KOPT-K1 (cell line): ENCODE data around the gene NUCB2.

Experiments
- H3K27ac ChIP-seq: fragments of 200-600 bp; sonication (generic); 2 replicates; pipeline ENCODE4 v1.5.1; 2016; ENCODE audit warnings: antibody characterized with exemption, mild to moderate bottlenecking, low read depth, low read length; ENCODE audit not compliant: poor library complexity, severe bottlenecking
- H3K36me3 ChIP-seq: fragments of 200-600 bp; sonication (generic); 2 replicates; pipeline ENCODE4 v1.5.1; 2017; ENCODE audit warnings: antibody characterized with exemption, mild to moderate bottlenecking, low read length, moderate library complexity; ENCODE audit not compliant: insufficient read depth
- H3K9me3 ChIP-seq: fragments of 200-600 bp; sonication (generic); 2 replicates; pipeline ENCODE4 v1.5.1; 2017; ENCODE audit warnings: antibody characterized with exemption, low read length, mild to moderate bottlenecking; ENCODE audit not compliant: insufficient read depth, poor library complexity, severe bottlenecking

Gene NUCB2

GRCh38 chr11:17287058-17287457 is 10.5 kb downstream of the NUCB2 start:
- no peak overlapping the region for H3K27ac ChIP-seq
- peaks cover 98% of the 10 kb centered on the region for H3K36me3 ChIP-seq
- H3K9me3 ChIP-seq: no peaks in the 10 kb centered on the region

GRCh38 chr11:17291710-17292109 is 15.2 kb downstream of the NUCB2 start:
- H3K27ac ChIP-seq: no peak overlapping the region
- H3K9me3 ChIP-seq: no peaks in the 10 kb centered on the region
- peaks cover 100% of the 10 kb centered on the region for H3K36me3 ChIP-seq

GRCh38 chr11:17293311-17293710 is 16.8 kb downstream of the NUCB2 start:
- Histone ChIP-seq H3K36me3 (peaks cover 100% of the 10 kb centered on the region), H3K27ac (no peak overlapping the region), H3K9me3 (no peaks in the 10 kb centered on the region)

GRCh38 chr11:17294033-17294432 is 17.5 kb downstream of the NUCB2 start:
- Histone ChIP-seq H3K9me3 (no peaks in the 10 kb centered on the region), H3K36me3 (peaks cover 100% of the 10 kb centered on the region), H3K27ac (no peak overlapping the region)

GRCh38 chr11:17296852-17297559 is 20.5 kb downstream of the NUCB2 start:
- no peak overlapping the region for H3K27ac ChIP-seq
- H3K36me3 ChIP-seq: peaks cover 100% of the 10 kb centered on the region

GRCh38 chr11:17298302-17298701 is 21.8 kb downstream of the NUCB2 start:
- no peak overlapping the region for H3K27ac ChIP-seq
- H3K36me3 ChIP-seq: peaks cover 100% of the 10 kb centered on the region
- no peaks in the 10 kb centered on the region for H3K9me3 ChIP-seq

More at GRCh38 chr11:17296852-17297559, 20.5 kb downstream of the NUCB2 start:
- H3K9me3 ChIP-seq: no peaks in the 10 kb centered on the region

- Histone ChIP-seq H3K27ac (no peak overlapping the region), H3K36me3 (peaks cover 100% of the 10 kb centered on the region), H3K9me3 (no peaks in the 10 kb centered on the region)
Measured at GRCh38 chr11:17300372-17300771, 23.8 kb downstream of the NUCB2 start.

- Histone ChIP-seq H3K27ac (no peak overlapping the region), H3K9me3 (no peaks in the 10 kb centered on the region), H3K36me3 (peaks cover 100% of the 10 kb centered on the region)
Measured at GRCh38 chr11:17313349-17314231, 37.1 kb downstream of the NUCB2 start.

GRCh38 chr11:17314232-17314547 is 37.7 kb downstream of the NUCB2 start:
- no peak overlapping the region for H3K27ac ChIP-seq
- no peaks in the 10 kb centered on the region for H3K9me3 ChIP-seq
- peaks cover 100% of the 10 kb centered on the region for H3K36me3 ChIP-seq

GRCh38 chr11:17314904-17315426 is 38.4 kb downstream of the NUCB2 start:
- no peak overlapping the region for H3K27ac ChIP-seq
- peaks cover 100% of the 10 kb centered on the region for H3K36me3 ChIP-seq
- no peaks in the 10 kb centered on the region for H3K9me3 ChIP-seq

- Histone ChIP-seq H3K36me3 (peaks cover 100% of the 10 kb centered on the region), H3K9me3 (no peaks in the 10 kb centered on the region), H3K27ac (no peak overlapping the region)
Measured at GRCh38 chr11:17328871-17329494, 52.4 kb downstream of the NUCB2 start.

GRCh38 chr11:17331669-17332068 is 55.1 kb downstream of the NUCB2 start:
- Histone ChIP-seq H3K9me3 (no peaks in the 10 kb centered on the region), H3K36me3 (peaks cover 99% of the 10 kb centered on the region)

GRCh38 chr11:17333799-17334586 is 57.5 kb downstream of the NUCB2 start:
- no peak overlapping the region for H3K27ac ChIP-seq
- H3K9me3 ChIP-seq: no peaks in the 10 kb centered on the region
- H3K36me3 ChIP-seq: peaks cover 97% of the 10 kb centered on the region

More at GRCh38 chr11:17331669-17332068, 55.1 kb downstream of the NUCB2 start:
- no peak overlapping the region for H3K27ac ChIP-seq

- H3K36me3 ChIP-seq: peaks cover 57% of the 10 kb centered on the region
- no peaks in the 10 kb centered on the region for H3K9me3 ChIP-seq
- no peak overlapping the region for H3K27ac ChIP-seq
Measured at GRCh38 chr11:17343257-17343656, 66.7 kb downstream of the NUCB2 start.
